ENCODE data around the gene RPUSD1.
"Not testable (repeated sequence)": the region's sequence is repeated elsewhere in the genome, so short reads cannot be mapped to it uniquely, and the experiment has no call there.

The RPUSD1 gene

GRCh38 chr16:747978-748746, 40.0 kb downstream of the RPUSD1 start:
- DNase-seq (ENCODE audit: low read depth) = no peak

DNA sequence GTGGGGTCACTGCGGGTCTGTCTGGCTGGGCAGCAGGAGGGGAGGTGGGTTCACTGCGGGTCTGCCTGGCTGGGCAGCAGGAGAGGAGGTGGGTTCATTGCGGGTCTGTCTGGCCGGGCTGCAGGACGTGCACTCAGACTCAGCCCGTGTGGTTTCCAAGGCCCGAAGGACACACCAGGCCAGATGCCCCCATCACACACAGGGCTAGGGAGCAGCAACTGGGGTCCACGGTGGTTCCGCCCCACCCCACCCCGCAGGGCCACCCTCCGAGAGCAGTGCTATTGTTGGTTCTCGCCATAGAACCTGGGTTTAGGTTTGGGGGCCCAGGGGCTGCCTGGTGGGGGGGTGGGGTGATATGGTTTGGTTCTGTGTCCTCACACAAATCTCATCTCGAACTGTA, 41.5 kb downstream of the RPUSD1 start:
- DNase-seq (ENCODE audit: low read depth) = no peak

DNA sequence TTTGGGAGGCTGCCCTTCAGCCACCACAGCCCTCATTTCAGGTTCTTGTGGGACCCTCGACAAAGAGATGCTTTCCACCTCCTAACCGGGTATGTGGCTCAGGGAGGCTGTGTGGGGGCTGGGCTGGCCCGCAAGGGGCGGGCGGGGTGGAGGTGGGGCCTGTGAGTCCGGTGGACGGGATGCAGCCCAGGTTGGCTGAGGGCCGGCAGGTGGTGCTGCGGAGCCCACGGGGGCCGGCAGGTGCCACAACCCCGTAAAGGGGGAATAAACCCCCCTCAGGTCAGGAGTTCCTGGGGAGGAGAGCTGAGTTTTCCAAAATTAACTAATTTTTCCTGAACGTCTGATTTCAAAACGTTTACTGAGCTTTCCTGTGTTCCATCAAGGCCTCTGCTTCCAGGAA, 42.4 kb downstream of the RPUSD1 start:
- no peak for DNase-seq (ENCODE audit: low read depth)

DNA sequence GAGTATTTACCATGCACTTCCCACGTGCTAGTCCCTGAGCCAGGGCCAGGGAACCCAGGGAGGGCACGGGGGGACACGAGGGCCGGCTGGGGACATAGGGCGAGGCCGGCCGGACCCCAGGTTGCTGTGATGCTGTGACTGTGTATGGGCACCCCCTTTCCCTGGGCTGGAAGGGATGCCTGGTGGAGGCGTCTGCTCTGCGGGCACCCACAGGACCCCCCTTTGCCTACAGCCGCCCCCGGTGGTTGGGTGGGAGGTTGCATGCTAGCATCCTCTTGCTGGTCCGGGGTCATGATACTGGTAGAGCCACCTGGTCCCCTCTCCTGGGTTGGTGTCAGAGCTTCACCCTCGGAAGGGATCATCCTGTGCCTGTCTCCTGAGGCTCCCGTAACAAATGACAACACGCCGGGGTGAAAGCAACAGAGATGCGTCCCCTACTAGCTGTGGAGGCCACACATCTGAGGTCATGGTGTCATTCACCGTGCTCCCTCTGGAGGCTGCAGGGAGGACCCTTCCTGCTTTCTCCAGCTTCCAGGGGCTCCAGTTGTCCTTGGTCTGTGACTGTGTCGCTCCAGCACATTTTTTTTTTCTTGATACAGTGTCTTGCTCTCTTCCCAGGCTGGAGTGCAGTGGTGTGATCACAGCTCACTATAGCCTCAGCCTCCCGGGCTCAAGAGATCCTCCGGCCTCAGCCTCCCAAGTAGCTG, 44.2 kb downstream of the RPUSD1 start:
- no peak for DNase-seq (ENCODE audit: low read depth)

DNA sequence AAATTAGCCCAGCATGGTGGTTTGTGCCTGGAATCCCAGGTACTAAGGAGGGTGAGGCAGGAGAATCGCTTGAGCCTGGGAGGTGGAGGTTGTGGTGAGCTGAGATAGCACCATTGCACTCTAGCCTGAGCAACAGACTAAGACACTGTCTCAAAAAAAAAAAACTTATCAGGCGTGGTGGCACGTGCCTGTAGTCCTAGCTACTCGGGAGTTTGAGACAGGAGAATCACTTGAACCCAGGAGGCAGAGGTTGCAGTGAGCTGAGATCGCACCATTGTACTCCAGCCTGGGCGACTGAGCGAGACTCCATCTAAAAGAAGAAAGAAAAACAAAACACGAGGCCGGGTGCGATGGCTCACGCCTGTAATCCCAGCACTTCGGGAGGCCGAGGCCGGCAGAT, 45.3 kb downstream of the RPUSD1 start:
- DNase-seq (ENCODE audit: low read depth) = not testable (repeated sequence)

- DNase-seq (ENCODE audit: low read depth) = no peak
Measured at GRCh38 chr16:741986-742629, 46.1 kb downstream of the RPUSD1 start.

DNA sequence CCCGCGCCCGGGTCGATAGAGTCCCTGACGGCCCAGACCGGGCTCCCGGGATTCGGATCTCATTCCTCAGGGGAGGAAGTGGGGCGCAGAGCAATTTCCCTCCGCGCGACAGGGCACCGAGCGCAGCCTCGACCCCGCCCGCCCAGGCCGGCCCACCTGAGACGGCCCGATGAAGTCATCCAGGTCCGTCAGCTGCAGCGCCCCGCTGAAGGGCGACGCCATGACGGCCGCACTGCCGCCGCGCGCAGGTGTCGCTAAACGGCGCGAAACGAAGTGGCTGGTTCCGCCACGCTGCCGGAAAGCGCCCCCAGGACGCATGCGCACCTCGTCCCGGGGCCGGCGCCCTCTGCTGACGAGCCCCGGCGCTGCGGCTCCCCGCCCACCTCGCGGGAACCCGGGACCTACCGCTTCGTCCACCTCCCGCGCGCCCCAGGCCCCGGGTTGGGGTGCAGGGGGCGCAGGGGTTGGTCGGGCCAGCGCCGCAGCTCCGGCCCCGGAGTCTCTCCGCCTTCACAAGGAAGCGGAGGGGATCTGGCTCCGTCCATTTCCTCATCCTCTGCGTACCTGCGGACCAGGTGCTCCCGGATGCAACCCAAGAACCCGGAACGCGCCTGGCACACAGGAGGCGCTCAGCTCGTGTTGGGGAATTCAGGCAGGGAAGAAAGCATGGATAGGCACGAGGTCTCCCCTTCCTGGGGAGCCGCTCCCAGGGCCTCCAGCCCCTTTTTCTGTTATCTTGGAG, 47.2 kb downstream of the RPUSD1 start, which contains the start of gene CIAO3:
TSS of gene CIAO3 (minus strand) at position 234 of the 742 bp plus-strand sequence. CDS start at position 222, 12 bp downstream.
- peak; percentile 87 for DNase-seq (ENCODE audit: low read depth)

DNA sequence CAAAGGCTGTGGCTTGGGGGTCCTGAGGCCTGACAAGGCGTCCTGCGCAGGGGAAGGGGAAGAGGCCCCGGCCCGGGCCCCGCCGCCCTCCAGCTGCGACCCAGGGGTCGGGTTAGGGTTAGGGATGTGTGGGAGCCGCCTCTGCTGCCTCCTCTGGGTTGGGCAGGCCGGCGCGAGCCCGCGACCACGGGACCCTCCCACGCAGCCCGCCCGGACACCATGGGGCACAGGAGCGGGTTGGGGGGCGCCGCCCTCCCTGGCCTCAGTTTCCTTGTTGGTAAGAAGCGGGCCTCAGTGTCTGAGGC, 47.8 kb downstream of the RPUSD1 start:
- no peak for DNase-seq (ENCODE audit: low read depth)

- DNase-seq (ENCODE audit: low read depth) = no peak
Measured at GRCh38 chr16:739560-740458, 48.4 kb downstream of the RPUSD1 start.

GRCh38 chr16:736936-737481, 51.2 kb downstream of the RPUSD1 start:
- no peak for DNase-seq (ENCODE audit: low read depth)

GRCh38 chr16:735982-736453, 52.2 kb downstream of the RPUSD1 start:
- no peak for DNase-seq (ENCODE audit: low read depth)

- no peak for DNase-seq (ENCODE audit: low read depth)
Measured at GRCh38 chr16:734981-735881, 53.0 kb downstream of the RPUSD1 start.
